Measurements from ENCODE around the gene RAP1GAP. TPM values are rescaled to one million over a fixed set of nuclear protein-coding genes. Genes with fewer than 3 reads are reported as not detected.

The RAP1GAP gene
- total RNA-seq, 6 experiments from 2014 or later: 0.07 to 0.19 TPM; not detected in 4

DNA sequence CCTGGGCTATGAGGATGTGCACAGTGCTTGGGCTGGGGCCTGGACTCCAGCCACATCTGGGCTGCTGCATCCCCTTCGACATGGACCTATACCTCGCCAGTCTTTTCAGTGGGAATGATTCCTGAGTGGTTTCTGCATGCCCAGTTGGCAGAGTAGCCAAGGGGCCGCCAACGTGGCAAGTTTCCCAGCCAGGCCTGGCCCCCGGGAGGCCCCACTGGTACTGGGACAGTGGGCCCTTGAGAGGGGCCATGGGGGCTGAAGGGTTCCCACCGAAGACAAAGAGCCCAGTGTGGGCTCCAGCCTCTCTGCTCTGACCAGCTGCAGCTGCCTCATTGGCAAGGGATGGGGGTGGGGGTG lies 15.4 kb downstream of the RAP1GAP start:
- Mint-ChIP-seq H3K9me3 (no peaks in the 10 kb centered on the region), H3K27me3 (ENCODE audit: insufficient read depth) (peaks cover 35% of the 10 kb centered on the region), H3K36me3 (ENCODE audit: low read depth) (no peaks in the 10 kb centered on the region), H3K4me1 (ENCODE audit: low read depth) (peaks cover 6% of the 10 kb centered on the region; the same call in 1 of the 2 replicates), H3K27ac (no peak overlapping the region), H3K4me3 (no peak overlapping the region)
- TF ChIP-seq, protein P1, sequence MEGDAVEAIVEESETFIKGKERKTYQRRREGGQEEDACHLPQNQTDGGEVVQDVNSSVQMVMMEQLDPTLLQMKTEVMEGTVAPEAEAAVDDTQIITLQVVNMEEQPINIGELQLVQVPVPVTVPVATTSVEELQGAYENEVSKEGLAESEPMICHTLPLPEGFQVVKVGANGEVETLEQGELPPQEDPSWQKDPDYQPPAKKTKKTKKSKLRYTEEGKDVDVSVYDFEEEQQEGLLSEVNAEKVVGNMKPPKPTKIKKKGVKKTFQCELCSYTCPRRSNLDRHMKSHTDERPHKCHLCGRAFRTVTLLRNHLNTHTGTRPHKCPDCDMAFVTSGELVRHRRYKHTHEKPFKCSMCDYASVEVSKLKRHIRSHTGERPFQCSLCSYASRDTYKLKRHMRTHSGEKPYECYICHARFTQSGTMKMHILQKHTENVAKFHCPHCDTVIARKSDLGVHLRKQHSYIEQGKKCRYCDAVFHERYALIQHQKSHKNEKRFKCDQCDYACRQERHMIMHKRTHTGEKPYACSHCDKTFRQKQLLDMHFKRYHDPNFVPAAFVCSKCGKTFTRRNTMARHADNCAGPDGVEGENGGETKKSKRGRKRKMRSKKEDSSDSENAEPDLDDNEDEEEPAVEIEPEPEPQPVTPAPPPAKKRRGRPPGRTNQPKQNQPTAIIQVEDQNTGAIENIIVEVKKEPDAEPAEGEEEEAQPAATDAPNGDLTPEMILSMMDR (IDR thresholded peaks at IDR 0.05): no peak
- no peak for DNase-seq

DNA sequence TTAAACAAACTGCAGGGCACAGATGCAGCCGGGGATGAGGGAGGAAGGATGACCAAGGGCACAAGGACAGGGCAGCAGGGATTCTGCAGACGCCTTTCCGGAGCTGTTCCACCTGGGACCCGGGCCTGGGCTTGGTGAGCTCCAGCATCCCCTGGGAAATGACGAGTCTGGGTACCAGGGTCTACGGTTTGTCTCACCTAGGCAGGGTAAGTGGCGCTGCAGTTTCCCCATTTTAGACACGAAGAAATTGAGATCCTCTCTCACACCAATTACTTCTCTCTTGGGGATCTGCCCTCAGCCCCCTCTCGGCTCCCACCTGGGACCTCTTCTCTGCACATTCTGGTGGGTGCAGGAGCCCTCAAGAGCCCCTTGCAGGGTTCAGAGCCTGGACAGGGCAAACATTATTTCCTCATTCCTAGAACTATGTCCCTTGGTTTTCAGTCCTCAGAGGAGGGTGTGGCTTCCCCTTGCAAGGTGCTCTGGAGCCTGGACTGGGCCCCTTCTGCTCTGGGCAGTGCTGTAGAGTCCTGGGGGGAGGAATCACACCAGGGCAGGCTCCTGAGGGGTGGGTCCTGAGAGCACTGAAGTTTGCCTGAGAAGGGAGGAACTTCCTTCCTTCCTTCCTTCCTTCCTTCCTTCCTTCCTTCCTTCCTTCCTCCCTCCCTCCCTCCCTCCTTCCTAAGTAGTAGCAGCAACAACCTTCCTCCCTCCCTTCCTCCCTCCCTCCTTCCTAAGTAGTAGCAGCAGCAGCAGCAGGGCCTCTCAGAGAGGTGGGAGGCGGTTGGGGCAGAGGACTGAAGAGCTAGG lies 16.0 kb downstream of the RAP1GAP start:
- H3K36me3 Mint-ChIP-seq (ENCODE audit: low read depth): no peaks in the 10 kb centered on the region
- no peak for DNase-seq
- peaks cover 6% of the 10 kb centered on the region; the same call in 1 of the 2 replicates for H3K4me1 Mint-ChIP-seq (ENCODE audit: low read depth)
- H3K4me3 Mint-ChIP-seq: no peak overlapping the region
- peaks cover 35% of the 10 kb centered on the region for H3K27me3 Mint-ChIP-seq (ENCODE audit: insufficient read depth)
- TF ChIP-seq, protein P1 (IDR thresholded peaks at IDR 0.05): no peak
- no peak overlapping the region for H3K27ac Mint-ChIP-seq
- H3K9me3 Mint-ChIP-seq: no peaks in the 10 kb centered on the region

DNA sequence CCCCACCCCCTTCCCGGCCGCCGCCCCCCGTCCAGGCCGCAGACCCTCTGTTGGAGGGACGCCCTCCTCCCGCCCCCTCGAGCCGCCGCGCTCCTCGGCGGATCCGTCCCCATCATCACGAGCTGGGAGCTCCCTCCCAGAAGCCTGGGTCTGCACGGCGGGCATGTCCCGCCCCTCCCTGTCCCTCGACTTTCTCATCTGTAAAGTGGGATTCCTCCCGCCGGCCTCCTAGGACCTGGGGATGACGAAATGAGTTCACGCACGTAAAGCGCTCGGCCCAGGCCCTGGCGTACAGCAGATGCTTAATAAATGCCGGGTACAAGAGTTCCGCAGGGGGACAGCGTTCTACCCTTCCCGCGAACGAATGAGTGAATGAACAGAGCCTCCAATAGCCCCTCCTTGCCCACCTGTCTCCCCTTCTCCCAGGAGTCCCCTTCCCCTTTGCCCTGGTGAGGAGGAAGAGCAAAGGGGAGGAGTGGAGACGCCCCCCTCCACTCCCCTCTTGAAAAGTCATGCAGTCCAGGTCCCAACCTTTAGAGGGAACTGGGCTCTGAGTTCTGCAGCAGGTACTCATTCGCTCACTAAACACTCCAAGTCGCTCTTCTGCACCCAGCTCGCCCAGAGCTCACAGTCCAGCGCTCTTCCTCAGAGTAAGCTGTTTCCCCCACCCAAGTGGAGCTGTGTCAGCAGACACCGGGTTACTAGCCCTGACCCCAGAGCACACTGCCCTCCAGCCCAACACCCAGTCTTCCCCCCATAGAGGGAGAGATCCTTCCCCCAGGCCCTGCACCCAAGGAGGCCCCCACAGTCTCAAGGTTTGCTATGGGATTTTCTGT lies 16.8 kb downstream of the RAP1GAP start:
- H3K36me3 Mint-ChIP-seq (ENCODE audit: low read depth): no peaks in the 10 kb centered on the region
- peaks cover 34% of the 10 kb centered on the region for H3K27me3 Mint-ChIP-seq (ENCODE audit: insufficient read depth)
- H3K9me3 Mint-ChIP-seq: no peaks in the 10 kb centered on the region
- H3K4me3 Mint-ChIP-seq: peak overlapping the region; percentile 38
- TF ChIP-seq, protein P1 (IDR thresholded peaks at IDR 0.05): no peak
- H3K4me1 Mint-ChIP-seq (ENCODE audit: low read depth): peaks cover 6% of the 10 kb centered on the region; the same call in 1 of the 2 replicates
- no peak for DNase-seq
- no peak overlapping the region for H3K27ac Mint-ChIP-seq

DNA sequence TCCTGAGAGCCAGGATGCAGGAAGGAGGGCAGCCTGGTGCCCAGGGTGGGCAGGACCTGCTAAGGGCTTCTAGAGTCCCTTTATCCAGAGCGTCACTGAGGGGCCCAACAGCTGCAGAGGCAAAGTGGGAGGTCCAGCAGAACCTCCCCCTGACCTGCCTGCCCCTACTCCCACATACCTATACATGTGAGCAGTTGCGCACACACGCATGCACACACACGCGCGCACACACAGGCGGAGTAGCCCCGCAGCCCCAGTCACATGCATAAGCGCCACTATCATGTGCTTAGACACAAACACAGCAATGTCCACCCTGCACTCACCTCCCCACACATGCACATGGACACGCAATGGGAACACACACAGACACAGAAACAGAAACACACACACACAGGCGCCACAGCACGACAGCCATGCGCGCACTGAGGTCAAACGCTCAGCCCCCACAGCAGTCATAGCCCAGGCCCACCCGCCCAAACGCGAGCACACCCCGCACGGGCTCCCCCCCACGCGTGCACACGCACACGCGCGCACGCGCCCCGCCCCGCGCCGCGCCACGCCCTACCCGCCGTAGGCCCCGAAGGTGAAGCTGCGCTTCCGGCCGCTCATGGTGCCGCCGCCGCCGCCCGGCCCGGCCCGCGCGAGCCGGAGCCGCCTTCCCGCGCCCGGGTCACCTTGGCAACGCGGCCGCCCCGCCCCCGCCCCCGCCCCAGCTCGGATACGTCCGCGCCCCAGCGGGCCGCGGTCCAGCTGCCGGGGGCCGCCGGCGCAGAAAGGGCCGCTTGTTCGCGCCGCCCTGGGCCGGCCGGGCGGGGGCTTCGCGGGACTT lies 17.7 kb downstream of the RAP1GAP start:
- DNase-seq: no peak
- peaks cover 37% of the 10 kb centered on the region for H3K27me3 Mint-ChIP-seq (ENCODE audit: insufficient read depth)
- no peaks in the 10 kb centered on the region for H3K36me3 Mint-ChIP-seq (ENCODE audit: low read depth)
- peak overlapping the region; percentile 81 for H3K4me3 Mint-ChIP-seq
- TF ChIP-seq, protein P1 (IDR thresholded peaks at IDR 0.05): no peak
- H3K27ac Mint-ChIP-seq: no peak overlapping the region
- H3K4me1 Mint-ChIP-seq (ENCODE audit: low read depth): peaks cover 6% of the 10 kb centered on the region; the same call in 1 of the 2 replicates
- H3K9me3 Mint-ChIP-seq: no peaks in the 10 kb centered on the region

DNA sequence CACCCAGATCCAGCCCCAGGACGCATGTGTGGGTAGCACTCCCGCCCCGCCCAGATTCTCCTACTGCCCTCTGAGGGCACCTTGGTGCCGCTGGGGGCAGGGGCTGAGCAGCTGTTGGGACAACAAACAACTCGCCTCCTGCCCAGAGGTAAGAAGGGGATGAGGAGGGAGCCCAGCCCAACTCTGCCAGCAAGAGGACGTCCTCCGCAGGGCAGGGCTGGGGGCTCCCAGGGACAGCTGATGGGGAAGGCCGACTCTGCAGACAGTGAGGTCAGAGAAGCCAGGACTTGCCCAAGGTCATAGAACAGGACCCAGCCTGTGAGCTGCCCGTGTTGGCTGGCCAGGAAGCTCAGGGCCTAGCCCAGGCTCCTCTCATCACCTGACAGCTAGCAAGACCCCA lies 18.8 kb downstream of the RAP1GAP start:
- H3K4me1 Mint-ChIP-seq (ENCODE audit: low read depth): peaks cover 6% of the 10 kb centered on the region; the same call in 1 of the 2 replicates
- no peaks in the 10 kb centered on the region for H3K9me3 Mint-ChIP-seq
- peaks cover 37% of the 10 kb centered on the region for H3K27me3 Mint-ChIP-seq (ENCODE audit: insufficient read depth)
- H3K36me3 Mint-ChIP-seq (ENCODE audit: low read depth): no peaks in the 10 kb centered on the region
- H3K4me3 Mint-ChIP-seq: no peak overlapping the region
- TF ChIP-seq, protein P1 (IDR thresholded peaks at IDR 0.05): no peak
- DNase-seq: no peak
- H3K27ac Mint-ChIP-seq: no peak overlapping the region
